Right atrium auricular region (tissue), 2 donors: ENCODE results near the gene MLXIPL. TPM values are rescaled to one million over a fixed set of nuclear protein-coding genes. Genes with fewer than 3 reads are reported as not detected.

ENCODE experiments used
- DNase-seq: peaks from one replicate; pipeline ENCODE4 v3.0.0-alpha.2; 2019; ENCODE audit warnings: low spot score
- H3K27ac ChIP-seq, 2 donors: fragments of 200-600 bp; sonication (generic); 1 replicate in 1 of 2; 2 replicates in 1 of 2; pipeline ENCODE4 v1.5.1; 2016 to 2019
- H3K27me3 ChIP-seq, 2 donors: fragments of 200-600 bp; sonication (generic); one replicate each; pipeline versions ENCODE4 v1.5.1 to v1.6.0; 2017 to 2019
- H3K36me3 ChIP-seq: fragments of 200-600 bp; sonication (generic); one replicate; pipeline ENCODE4 v1.5.1; 2016
- H3K4me1 ChIP-seq, 2 donors: fragments of 200-600 bp; sonication (generic); one replicate each; pipeline versions ENCODE4 v1.5.1 to v1.6.0; 2017 to 2019
- H3K4me3 ChIP-seq, 2 donors: fragments of 200-600 bp; sonication (generic); 1 replicate in 1 of 2; 2 replicates in 1 of 2; pipeline ENCODE4 v1.5.1; 2017 to 2019; ENCODE audit warnings: mild to moderate bottlenecking in 1 of 2, moderate library complexity in 1 of 2
- H3K9me3 ChIP-seq, 2 donors: fragments of 200-600 bp; sonication (generic); one replicate each; pipeline ENCODE4 v1.5.1; 2019
- total RNA-seq, 2 donors: library from RNA; depleted of rRNA; stranded (reverse); fragments of >200 nt; gene quantifications; one replicate each; pipeline ENCODE4 v1.1.0, GENCODE V29; 2016
- TF ChIP-seq, protein P1 (sequence below), 2 donors: fragments of 200-600 bp; sonication (generic); IDR thresholded peaks; one replicate each; pipeline ENCODE4 v1.5.1; 2019; ENCODE audit warnings: antibody characterized with exemption in 2 of 2

The MLXIPL gene
- total RNA-seq, 2 donors from 2014 or later, result 0.41 to 1.3 TPM

DNA sequence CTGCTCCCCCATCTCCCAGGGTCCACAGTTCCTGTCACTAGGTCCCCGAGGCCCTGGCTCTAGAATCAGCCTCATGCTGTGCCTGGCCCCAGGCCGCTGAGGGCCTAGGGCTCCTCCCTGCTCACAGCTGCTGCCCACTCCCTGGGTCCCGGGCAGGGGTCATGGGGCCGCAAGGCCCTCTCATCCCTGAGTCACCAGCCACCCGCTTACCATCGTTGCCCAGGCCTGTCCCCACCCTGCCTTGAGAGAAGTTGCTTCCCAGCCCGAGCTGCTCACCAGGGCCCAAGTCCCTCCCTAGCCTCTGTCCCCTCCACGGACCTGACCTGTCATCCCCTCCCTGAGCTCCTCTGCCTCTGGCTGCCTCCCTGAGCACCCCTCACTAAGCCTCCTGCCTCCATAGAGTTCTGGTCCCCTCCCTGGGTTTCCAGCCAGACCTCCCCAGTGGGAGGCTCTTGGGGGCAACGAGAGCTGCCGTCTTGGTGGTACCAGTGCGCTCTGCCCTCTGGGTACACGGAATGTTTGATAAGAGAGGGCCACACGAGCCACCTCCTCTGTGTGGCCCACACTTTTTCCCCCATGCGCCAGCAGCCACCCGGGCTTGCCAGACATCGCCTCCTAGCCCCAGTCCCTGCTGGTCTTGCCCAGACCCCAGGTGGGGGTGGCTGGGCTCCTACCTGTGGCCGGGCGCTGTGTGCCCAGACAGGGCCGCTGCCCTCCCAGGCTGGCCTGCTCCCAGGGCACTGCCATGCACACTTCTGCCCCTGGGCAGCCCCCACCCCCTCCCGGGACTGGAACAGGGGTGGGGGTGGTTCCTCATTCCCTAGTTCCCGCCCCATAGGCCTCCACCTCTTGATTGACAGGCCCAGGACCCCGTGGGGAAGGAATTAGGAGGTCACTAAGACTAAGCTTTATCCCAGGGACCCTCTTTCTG is 21.3 kb downstream of the MLXIPL start:
- H3K9me3 ChIP-seq, result no peaks in the 10 kb centered on the region
- H3K4me1 ChIP-seq, result peaks cover 0 to 8% of the 10 kb centered on the region in 2 donors
- no peak overlapping the region for H3K4me3 ChIP-seq
- TF ChIP-seq, protein P1, sequence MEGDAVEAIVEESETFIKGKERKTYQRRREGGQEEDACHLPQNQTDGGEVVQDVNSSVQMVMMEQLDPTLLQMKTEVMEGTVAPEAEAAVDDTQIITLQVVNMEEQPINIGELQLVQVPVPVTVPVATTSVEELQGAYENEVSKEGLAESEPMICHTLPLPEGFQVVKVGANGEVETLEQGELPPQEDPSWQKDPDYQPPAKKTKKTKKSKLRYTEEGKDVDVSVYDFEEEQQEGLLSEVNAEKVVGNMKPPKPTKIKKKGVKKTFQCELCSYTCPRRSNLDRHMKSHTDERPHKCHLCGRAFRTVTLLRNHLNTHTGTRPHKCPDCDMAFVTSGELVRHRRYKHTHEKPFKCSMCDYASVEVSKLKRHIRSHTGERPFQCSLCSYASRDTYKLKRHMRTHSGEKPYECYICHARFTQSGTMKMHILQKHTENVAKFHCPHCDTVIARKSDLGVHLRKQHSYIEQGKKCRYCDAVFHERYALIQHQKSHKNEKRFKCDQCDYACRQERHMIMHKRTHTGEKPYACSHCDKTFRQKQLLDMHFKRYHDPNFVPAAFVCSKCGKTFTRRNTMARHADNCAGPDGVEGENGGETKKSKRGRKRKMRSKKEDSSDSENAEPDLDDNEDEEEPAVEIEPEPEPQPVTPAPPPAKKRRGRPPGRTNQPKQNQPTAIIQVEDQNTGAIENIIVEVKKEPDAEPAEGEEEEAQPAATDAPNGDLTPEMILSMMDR (IDR thresholded peaks at IDR 0.05), result no peak
- no peak overlapping the region for H3K27ac ChIP-seq
- H3K36me3 ChIP-seq, result no peaks in the 10 kb centered on the region
- no peaks in the 10 kb centered on the region for H3K27me3 ChIP-seq
- no peak for DNase-seq

DNA sequence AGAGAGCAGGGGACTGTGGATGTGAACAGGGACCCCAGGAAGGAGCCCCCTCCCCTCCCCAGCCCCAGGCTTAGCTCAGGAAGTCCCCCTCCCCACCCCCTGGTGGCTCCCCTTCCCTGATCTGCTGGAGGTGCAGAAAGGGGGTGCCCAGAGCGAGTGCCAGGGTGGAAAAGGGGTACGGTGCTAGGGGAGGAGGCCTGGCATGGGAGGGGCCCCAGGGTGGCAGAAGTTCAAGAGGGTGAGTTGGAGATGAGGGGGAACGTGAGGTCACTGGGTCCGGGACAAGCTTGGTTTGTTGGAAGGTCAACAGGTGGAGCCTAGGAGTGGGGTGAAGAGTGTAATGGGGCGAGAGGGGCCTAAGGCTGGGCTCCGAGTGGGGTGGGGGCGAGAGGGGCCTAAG is 24.4 kb downstream of the MLXIPL start:
- no peaks in the 10 kb centered on the region for H3K9me3 ChIP-seq
- no peaks in the 10 kb centered on the region for H3K36me3 ChIP-seq
- no peaks in the 10 kb centered on the region for H3K27me3 ChIP-seq
- no peaks in the 10 kb centered on the region for H3K4me1 ChIP-seq
- H3K4me3 ChIP-seq, result no peak overlapping the region
- TF ChIP-seq, protein P1 (IDR thresholded peaks at IDR 0.05), result no peak
- H3K27ac ChIP-seq, result no peak overlapping the region
- no peak for DNase-seq

DNA sequence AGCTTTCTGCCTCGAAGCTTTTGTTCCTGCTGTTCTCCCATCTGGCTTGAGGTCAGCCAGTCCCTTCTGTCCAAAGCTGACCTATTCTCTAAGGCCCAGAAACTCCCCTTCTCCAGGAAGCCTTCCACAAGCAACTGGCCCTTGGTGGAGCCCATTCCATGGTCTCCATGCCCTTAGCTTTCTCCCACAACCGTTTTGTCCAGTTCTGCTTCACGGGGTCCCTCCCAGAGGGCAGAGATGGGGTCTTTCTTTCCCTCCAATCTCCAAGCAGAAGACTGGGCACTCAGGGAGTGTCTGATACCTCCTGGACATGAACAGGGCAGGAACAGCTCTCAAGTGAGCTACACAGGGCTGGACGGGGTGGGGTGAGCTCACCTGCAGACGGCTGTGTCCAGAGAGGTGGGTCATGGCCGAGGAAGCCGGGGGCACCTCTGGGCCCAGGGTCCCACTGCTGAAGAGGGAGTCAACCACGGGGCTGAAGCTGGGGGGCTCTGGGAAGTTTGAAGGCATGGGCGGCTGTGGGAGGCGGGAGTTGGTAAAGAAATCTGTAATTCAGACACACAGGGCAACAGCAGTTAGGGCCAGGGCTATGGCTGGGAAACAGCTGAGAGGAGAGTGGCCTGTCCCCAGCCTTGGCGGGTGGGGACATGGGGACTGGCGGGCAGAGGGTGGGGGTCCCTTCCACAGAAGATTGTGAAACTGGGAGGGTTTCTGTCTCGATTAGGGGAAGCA is 25.0 kb downstream of the MLXIPL start:
- no peak overlapping the region for H3K4me3 ChIP-seq
- H3K4me1 ChIP-seq, result no peaks in the 10 kb centered on the region
- no peak overlapping the region for H3K27ac ChIP-seq
- DNase-seq, result no peak
- no peaks in the 10 kb centered on the region for H3K27me3 ChIP-seq
- TF ChIP-seq, protein P1 (IDR thresholded peaks at IDR 0.05), result no peak
- no peaks in the 10 kb centered on the region for H3K9me3 ChIP-seq
- H3K36me3 ChIP-seq, result no peaks in the 10 kb centered on the region

DNA sequence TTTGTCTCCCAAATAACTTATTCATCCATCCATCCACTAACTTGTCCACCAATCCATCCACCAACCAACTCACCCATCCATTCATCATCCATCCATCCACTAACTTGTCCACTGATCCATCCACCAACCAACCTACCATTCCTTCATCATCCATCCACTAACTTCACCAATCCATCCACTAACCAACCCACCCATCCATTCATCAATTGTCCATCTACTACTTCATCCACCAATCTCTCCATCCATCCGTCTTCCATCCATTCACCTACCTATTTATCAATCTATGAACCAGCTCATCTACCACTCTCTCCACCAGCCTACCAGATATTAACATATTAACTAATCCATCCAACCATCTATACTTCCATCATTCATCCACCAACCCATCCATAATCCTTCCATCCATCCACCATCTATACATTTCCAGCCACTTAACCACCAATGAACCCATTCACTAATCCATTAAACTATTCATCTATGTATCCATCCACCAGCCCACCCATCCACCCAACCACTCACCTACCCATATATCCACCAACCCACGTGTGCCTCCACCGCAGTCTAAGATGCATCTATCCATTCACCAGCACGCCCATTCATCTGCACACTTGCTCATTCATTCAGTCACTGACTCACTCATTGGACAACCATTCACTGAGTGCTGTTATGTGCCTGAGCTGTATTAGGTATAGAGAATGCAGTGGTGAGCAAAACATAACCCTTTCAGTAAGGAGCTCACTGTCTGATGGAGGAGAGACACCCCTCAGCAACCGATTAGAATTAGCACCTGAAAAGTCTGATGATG is 26.1 kb downstream of the MLXIPL start:
- Histone ChIP-seq H3K4me1 (no peaks in the 10 kb centered on the region), H3K9me3 (no peaks in the 10 kb centered on the region), H3K36me3 (no peaks in the 10 kb centered on the region), H3K27me3 (no peaks in the 10 kb centered on the region), H3K4me3 (no peak overlapping the region), H3K27ac (no peak overlapping the region)
- DNase-seq, result no peak
- TF ChIP-seq, protein P1 (IDR thresholded peaks at IDR 0.05), result no peak

DNA sequence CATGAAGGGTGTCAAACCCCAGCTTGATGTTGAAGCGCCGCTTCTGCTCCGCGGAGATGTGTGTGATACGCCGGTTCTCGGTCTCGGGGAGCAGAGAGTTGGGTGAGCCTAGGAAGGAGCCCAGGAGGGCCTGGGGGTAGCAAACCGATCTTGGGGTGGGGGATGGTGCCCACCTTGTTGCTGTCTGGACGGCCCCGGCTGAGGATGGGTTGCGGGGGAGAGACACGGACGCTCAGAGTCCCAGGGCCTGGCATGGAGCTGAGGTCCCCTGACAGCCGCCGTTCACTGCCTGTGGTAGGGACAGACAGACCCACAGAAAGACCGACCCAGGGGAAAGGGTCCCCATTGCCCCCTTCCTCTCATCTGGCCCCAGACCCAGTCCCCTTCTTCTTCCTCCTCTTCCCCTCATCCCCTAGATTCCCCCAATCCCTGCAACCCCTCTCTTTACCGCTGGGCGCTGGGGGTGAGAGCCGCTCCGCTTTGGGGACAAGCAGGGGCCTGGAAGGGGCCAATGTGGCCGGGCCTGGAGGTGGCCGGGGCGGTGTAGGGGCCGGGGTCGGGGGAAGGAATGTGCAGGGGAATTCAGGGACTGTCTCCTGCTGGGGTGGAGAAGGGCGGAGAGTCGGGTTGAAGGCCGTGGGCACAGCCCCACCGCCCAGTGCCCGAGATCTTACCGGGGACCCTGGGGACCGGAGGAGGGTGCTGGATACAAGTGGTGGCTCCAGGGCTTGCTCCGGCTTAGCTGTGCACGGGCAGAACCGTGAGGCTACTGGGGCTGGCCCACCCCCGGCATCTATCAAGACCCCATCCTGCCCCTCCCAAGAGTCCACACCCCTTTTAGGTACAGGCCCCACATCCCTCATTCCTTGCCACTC is 27.9 kb downstream of the MLXIPL start:
- Histone ChIP-seq H3K27me3 (no peaks in the 10 kb centered on the region), H3K27ac (no peak overlapping the region), H3K9me3 (no peaks in the 10 kb centered on the region), H3K4me1 (no peaks in the 10 kb centered on the region), H3K36me3 (no peaks in the 10 kb centered on the region), H3K4me3 (no peak overlapping the region)
- TF ChIP-seq, protein P1 (IDR thresholded peaks at IDR 0.05), result no peak
- DNase-seq, result no peak
